Smooth muscle cell (in vitro differentiated cells): ENCODE data around the gene HOOK1. TPM values are rescaled to one million over a fixed set of nuclear protein-coding genes. Genes with fewer than 3 reads are reported as not detected.
"Not testable (repeated sequence)": the region's sequence is repeated elsewhere in the genome, so short reads cannot be mapped to it uniquely, and the experiment has no call there.

Source experiments
- DNase-seq: peaks from one replicate; lab custom pipeline; 2025; ENCODE audit not compliant: unreplicated experiment; lab: John Stamatoyannopoulos, UW
- H2AFZ ChIP-seq: fragments of 200-600 bp; sonication (generic); 2 replicates; pipeline ENCODE4 v1.6.0; 2016; ENCODE audit warnings: antibody characterized with exemption, low read depth, mild to moderate bottlenecking
- H3F3A ChIP-seq: fragments of 200-600 bp; sonication (generic); 2 replicates; pipeline ENCODE4 v1.6.0; 2017; ENCODE audit warnings: antibody characterized with exemption, low read depth
- H3K27ac ChIP-seq: fragments of 200-600 bp; sonication (generic); 2 replicates; pipeline ENCODE4 v1.5.1; 2016; ENCODE audit warnings: low read depth, mild to moderate bottlenecking
- H3K27me3 ChIP-seq: fragments of 200-600 bp; sonication (generic); 2 replicates; pipeline ENCODE4 v1.6.1; 2016; ENCODE audit warnings: low read depth, mild to moderate bottlenecking
- H3K36me3 ChIP-seq: fragments of 200-600 bp; sonication (generic); 2 replicates; pipeline ENCODE4 v1.5.1; 2016; ENCODE audit warnings: low read depth
- H3K4me1 ChIP-seq: fragments of 200-600 bp; sonication (generic); 2 replicates; pipeline ENCODE4 v1.5.1; 2016; ENCODE audit warnings: low read depth
- H3K4me2 ChIP-seq: fragments of 200-600 bp; sonication (generic); 2 replicates; pipeline ENCODE4 v1.6.0; 2016; ENCODE audit warnings: mild to moderate bottlenecking
- H3K4me3 ChIP-seq: fragments of 200-600 bp; sonication (generic); 2 replicates; pipeline ENCODE4 v1.5.1; 2016; ENCODE audit warnings: mild to moderate bottlenecking
- H3K79me2 ChIP-seq: fragments of 200-600 bp; sonication (generic); 2 replicates; pipeline ENCODE4 v1.6.0; 2016; ENCODE audit warnings: low read depth, mild to moderate bottlenecking
- H3K9ac ChIP-seq: fragments of 200-600 bp; sonication (generic); 2 replicates; pipeline ENCODE4 v1.6.0; 2016; ENCODE audit warnings: low read depth
- H3K9me3 ChIP-seq: fragments of 200-600 bp; sonication (generic); replicated peaks from 2 replicates; pipeline ENCODE4 v1.5.1; 2016; ENCODE audit warnings: low read depth
- H4K20me1 ChIP-seq: fragments of 200-600 bp; sonication (generic); 2 replicates; pipeline ENCODE4 v1.6.0; 2016; ENCODE audit warnings: low read depth
- WGBS: methylation state at CpG from one replicate; pipeline ENCODE4 v1.1.7; 2016; ENCODE audit warnings: low lambda C conversion rate; 5-methylcytosine and 5-hydroxymethylcytosine counted together
- polyA plus RNA-seq: library from polyadenylated mRNA; unstranded; fragments of >200 nt; fragmentation: Nextera tagmentation; extraction: Ambion mirVana; gene quantifications from 2 replicates; pipeline ENCODE4 v1.2.1, GENCODE V29; 2016
- total RNA-seq: library from RNA; depleted of rRNA; stranded (reverse); fragments of >200 nt; gene quantifications from 2 replicates; pipeline ENCODE4 v1.2.3, GENCODE V29; 2014
- TF ChIP-seq, protein P1 (sequence below): fragments of 200-600 bp; sonication (generic); IDR thresholded peaks from 2 replicates; pipeline ENCODE4 v1.5.1; 2017; ENCODE audit warnings: borderline replicate concordance, mild to moderate bottlenecking, antibody characterized with exemption; ENCODE audit not compliant: insufficient read depth, poor library complexity, severe bottlenecking

The HOOK1 gene
- total and polyA plus RNA-seq, 2 experiments from 2014 or later = 0.80 to 5.2 TPM

DNA sequence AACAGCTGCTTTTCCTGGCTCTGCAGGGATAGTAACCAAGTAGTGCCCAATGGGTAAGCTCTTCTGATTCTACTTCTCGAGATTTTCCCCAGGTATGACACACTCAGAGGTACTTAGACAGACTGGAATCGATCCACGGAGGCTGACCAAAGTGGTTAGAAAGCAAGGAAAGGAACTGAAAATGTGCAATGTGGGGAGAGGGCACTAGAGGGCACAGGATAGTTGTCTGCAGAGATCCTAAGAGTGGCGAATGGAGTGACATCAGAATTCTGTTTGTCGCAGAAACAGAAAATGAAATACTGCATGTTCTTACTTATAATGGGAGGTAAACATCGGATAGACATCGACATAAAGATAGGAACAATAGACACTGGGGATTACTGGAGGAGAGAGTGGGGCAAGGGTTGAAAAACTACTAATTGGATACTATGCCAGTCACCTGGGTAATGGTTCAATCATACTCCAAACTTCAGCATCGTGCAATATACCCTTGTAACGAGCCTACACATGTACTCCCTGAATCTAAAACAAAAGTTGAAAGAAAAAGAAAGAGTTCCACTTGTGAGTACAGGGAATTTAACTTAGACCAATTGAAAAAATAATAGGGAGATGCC lies 88.5 kb downstream of the HOOK1 start:
- 60% methylated on average over 9 of the region's 9 CpGs for WGBS
- H3K4me2 ChIP-seq = no peak overlapping the region

DNA sequence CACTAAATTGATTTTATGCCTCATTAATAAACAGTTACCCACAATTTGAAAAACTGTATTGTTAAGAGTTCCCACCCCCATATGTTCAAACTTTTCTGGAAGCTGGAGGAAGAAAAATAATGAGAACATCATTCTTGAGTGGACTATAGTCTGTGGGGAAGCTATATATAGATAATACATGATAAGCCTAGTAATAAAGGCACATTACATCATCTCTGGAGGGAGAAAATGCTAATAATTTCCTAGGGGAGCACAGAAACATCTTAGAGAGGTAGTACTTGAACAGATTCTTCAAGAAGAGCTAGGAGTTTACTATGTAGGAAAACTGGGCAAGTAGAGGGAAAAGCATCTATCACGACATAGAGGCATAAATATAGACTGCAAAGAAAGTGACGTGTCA lies 92.2 kb downstream of the HOOK1 start:
- Histone ChIP-seq H3K4me2 (no peak overlapping the region), H3K79me2 (no peaks in the 10 kb centered on the region), H4K20me1 (no peaks in the 10 kb centered on the region), H3K27me3 (no peaks in the 10 kb centered on the region), H3K9ac (no peak overlapping the region), H3K27ac (no peak overlapping the region), H3K4me1 (no peaks in the 10 kb centered on the region), H3F3A (no peaks in the 10 kb centered on the region), H3K4me3 (no peak overlapping the region), H2AFZ (no peak overlapping the region), H3K36me3 (no peaks in the 10 kb centered on the region), H3K9me3 (no peaks in the 10 kb centered on the region)
- WGBS = 97% methylated on average over 2 of the region's 2 CpGs
- no peak for DNase-seq
- TF ChIP-seq, protein P1, sequence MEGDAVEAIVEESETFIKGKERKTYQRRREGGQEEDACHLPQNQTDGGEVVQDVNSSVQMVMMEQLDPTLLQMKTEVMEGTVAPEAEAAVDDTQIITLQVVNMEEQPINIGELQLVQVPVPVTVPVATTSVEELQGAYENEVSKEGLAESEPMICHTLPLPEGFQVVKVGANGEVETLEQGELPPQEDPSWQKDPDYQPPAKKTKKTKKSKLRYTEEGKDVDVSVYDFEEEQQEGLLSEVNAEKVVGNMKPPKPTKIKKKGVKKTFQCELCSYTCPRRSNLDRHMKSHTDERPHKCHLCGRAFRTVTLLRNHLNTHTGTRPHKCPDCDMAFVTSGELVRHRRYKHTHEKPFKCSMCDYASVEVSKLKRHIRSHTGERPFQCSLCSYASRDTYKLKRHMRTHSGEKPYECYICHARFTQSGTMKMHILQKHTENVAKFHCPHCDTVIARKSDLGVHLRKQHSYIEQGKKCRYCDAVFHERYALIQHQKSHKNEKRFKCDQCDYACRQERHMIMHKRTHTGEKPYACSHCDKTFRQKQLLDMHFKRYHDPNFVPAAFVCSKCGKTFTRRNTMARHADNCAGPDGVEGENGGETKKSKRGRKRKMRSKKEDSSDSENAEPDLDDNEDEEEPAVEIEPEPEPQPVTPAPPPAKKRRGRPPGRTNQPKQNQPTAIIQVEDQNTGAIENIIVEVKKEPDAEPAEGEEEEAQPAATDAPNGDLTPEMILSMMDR = no peak

More for the DNA sequence above, 88.5 kb downstream of the HOOK1 start:
- Histone ChIP-seq H3K27ac (no peak overlapping the region), H2AFZ (peak overlapping the region; percentile 76), H3K36me3 (no peaks in the 10 kb centered on the region), H3K4me3 (no peak overlapping the region), H3K9ac (no peak overlapping the region), H3K79me2 (no peaks in the 10 kb centered on the region), H3K27me3 (no peaks in the 10 kb centered on the region), H3K9me3 (no peaks in the 10 kb centered on the region), H3F3A (no peaks in the 10 kb centered on the region), H3K4me1 (no peaks in the 10 kb centered on the region), H4K20me1 (no peaks in the 10 kb centered on the region)
- TF ChIP-seq, protein P1 = peak; percentile 47
- no peak for DNase-seq

DNA sequence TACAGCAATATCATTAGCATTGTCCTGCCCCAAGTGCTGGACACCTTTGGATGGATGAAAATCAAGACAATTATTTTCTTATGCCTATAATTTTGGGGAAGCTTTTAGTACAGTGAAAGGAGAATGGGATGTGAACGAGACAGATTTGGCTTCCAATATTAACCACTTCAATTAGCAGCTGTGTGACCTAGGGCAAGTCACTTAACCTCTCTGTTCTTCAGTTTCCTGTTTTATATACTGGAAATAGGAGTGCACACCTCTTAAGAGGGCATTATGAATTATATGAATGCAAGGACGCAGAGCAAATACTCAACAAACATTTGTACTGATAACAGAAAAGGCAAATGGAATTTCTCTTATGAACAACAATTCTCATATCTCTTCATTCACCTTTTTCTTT lies 93.3 kb downstream of the HOOK1 start:
- no peaks in the 10 kb centered on the region for H3K4me1 ChIP-seq
- H3K4me3 ChIP-seq = no peak overlapping the region
- H3K27me3 ChIP-seq = no peaks in the 10 kb centered on the region
- no peak overlapping the region for H2AFZ ChIP-seq
- no peaks in the 10 kb centered on the region for H4K20me1 ChIP-seq
- H3K79me2 ChIP-seq = no peaks in the 10 kb centered on the region
- H3K9ac ChIP-seq = no peak overlapping the region
- no peak overlapping the region for H3K27ac ChIP-seq
- 92% methylated on average over 2 of the region's 2 CpGs for WGBS
- TF ChIP-seq, protein P1 = no peak
- no peaks in the 10 kb centered on the region for H3K36me3 ChIP-seq
- H3F3A ChIP-seq = no peaks in the 10 kb centered on the region
- H3K4me2 ChIP-seq = no peak overlapping the region
- no peaks in the 10 kb centered on the region for H3K9me3 ChIP-seq
- no peak for DNase-seq

DNA sequence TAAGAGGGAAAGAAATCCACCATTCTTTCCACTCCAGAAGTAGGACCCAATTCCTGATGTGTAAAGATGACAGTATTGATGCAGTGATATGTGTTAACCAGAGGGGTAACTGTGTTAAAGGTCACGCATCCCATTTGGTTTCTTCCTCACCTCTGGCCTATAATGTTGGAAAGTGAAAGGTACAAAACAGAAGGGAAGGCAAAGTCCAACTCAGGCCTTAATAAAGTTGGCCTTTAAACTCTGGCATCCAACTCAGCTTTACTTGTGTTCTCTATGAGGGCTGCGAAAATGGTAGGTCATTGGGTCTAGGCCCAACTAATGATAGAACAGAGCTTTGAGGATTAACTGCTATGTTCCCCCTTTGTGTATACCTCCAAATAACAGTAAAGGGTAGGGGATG lies 93.9 kb downstream of the HOOK1 start:
- no peaks in the 10 kb centered on the region for H3K36me3 ChIP-seq
- H3K9me3 ChIP-seq = no peaks in the 10 kb centered on the region
- no peak overlapping the region for H3K27ac ChIP-seq
- TF ChIP-seq, protein P1 = no peak
- no peak overlapping the region for H3K4me3 ChIP-seq
- DNase-seq = no peak
- no peaks in the 10 kb centered on the region for H3K27me3 ChIP-seq
- H3K9ac ChIP-seq = no peak overlapping the region
- no peak overlapping the region for H2AFZ ChIP-seq
- H4K20me1 ChIP-seq = no peaks in the 10 kb centered on the region
- no peaks in the 10 kb centered on the region for H3F3A ChIP-seq
- no peaks in the 10 kb centered on the region for H3K79me2 ChIP-seq
- H3K4me1 ChIP-seq = no peaks in the 10 kb centered on the region
- no peak overlapping the region for H3K4me2 ChIP-seq
- WGBS = 100% methylated on average over 2 of the region's 2 CpGs

DNA sequence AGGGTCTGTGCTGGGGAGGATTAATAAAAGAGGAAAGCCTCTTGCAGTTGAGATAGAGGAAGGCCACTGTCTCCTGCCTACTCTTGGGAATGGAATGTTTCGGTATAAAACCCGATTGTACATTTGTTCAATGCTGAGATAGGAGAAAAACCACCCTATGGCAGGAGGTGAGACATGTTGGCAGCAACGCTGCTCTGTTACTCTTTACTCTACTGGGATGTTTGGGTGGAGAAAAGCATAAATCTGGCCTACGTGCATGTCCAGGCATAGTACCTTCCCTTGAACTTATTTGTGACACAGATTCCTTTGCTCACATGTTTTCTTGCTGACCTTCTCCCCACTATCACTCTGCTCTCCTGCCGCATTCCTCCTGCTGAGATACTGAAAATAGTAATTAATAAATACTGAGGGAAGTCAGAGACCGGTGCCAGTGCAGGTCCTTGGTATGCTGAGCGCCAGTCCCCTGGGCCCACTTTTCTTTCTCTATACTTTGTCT lies 100.1 kb downstream of the HOOK1 start:
- not testable (repeated sequence) for H2AFZ ChIP-seq, H3K4me1 ChIP-seq, H3K27me3 ChIP-seq, H3K9ac ChIP-seq, H3K9me3 ChIP-seq, H3K36me3 ChIP-seq, H3K4me3 ChIP-seq, H3K79me2 ChIP-seq, H4K20me1 ChIP-seq, H3K4me2 ChIP-seq, H3F3A ChIP-seq, DNase-seq
- peak overlapping the region; percentile 16 for H3K27ac ChIP-seq
- WGBS = 91% methylated on average over 7 of the region's 7 CpGs
